GM13976 (cell line): ENCODE data around the gene PTBP1.
"Not testable (repeated sequence)": the region's sequence is repeated elsewhere in the genome, so short reads cannot be mapped to it uniquely, and the experiment has no call there.

Source experiments
- DNase-seq: peaks from one replicate; pipeline ENCODE4 v3.0.0; 2012; ENCODE audit warnings: low spot score
- CTCF ChIP-seq: IDR thresholded peaks from 2 replicates; pipeline ENCODE4 v1.5.1; 2012; ENCODE audit warnings: borderline replicate concordance, mild to moderate bottlenecking; ENCODE audit not compliant: insufficient read depth; ENCODE audit errors: extremely low read depth, missing control alignments, control extremely low read depth
- in situ Hi-C: fragments of 300-500 bp; cut with MboI; formaldehyde crosslinking; loops from one replicate; pipeline ENCODE4 v1.12.0; 2022; ENCODE audit warnings: low sequenced_read_pairs, mixed read lengths, inconsistent platforms; ENCODE audit not compliant: unreplicated experiment

Gene PTBP1

GRCh38 chr19:816500-816857 is 19.2 kb downstream of the PTBP1 start:
- TF ChIP-seq CTCF: no peak
- in situ Hi-C loops: no loop called here
- no peak for DNase-seq

- in situ Hi-C loops, DNase-seq: not testable (repeated sequence)
These were observed 23.0 kb downstream of the PTBP1 start for GRCh38 chr19:820212-820611.

DNA sequence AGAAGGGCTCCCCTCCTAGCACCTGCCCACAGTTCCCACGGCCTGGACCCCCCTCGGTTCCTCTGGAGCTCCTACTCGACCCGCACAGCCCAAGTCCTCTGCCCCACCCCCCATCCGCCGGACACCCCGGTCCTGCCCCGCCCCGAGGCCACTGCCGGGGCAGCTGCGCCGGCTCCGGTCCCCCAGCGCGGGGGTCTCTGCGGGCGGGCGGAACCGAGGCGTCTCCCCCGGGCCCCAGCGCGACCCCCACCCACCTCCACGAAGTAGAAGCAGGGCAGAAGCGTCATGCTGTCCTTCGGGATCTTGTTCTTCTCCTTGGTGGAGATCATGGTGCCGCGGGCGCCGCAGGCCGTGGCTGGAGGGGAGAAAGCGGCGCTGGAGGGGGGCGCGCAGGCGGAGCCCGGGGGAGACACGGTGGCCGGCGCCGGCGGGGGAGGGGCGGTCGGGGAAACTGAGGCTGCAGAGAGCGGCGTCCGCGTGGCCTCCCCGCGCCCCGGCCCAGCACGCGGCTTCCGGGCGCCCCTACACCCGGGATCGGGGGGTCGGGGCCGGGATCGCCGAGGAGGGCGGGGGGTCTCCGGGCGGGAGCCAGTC is 24.1 kb downstream of the PTBP1 start:
- TF ChIP-seq CTCF: no peak
- in situ Hi-C loops: no loop called here
- no peak for DNase-seq

DNA sequence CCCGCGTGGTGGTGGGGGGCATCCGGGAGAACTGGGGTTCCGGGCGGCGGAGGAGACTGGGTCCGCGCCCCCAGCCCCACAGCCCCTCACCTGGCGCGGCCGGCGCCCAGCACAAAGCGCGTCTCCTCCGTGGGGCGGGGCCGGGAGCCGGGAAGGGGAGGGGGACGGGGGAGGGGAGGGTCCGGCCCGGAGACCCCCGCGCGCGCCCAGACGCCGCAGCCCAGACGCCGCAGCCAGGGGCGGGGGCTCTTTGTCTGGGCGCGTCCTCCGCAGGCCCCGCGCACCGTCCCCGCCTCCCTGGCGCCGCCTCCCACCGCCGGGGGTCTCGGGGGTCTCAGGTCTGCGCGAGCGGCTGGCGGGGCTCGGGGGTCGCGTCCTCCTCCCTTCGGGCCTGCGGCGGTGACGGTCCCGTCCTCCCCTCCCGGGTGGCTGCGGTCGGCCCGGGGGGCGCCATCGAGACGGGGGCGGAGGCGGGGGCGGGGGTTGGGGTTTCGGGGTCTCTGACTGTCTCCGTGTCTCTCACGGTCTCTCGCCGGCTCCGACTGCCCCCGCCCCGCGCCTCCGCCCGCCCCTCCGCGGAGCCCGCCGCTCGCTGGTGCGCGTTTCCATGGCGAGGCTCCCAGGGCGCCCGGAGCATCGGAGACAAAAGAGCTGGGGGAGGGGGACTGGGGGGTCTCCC is 24.7 kb downstream of the PTBP1 start, which contains the start of gene PLPPR3:
TSS of gene PLPPR3 (minus strand) at position 131 of the 679 bp plus-strand sequence. CDS start 396 bp downstream, outside the sequence.
- in situ Hi-C loops: no loop called here
- DNase-seq: no peak
- TF ChIP-seq CTCF: no peak

DNA sequence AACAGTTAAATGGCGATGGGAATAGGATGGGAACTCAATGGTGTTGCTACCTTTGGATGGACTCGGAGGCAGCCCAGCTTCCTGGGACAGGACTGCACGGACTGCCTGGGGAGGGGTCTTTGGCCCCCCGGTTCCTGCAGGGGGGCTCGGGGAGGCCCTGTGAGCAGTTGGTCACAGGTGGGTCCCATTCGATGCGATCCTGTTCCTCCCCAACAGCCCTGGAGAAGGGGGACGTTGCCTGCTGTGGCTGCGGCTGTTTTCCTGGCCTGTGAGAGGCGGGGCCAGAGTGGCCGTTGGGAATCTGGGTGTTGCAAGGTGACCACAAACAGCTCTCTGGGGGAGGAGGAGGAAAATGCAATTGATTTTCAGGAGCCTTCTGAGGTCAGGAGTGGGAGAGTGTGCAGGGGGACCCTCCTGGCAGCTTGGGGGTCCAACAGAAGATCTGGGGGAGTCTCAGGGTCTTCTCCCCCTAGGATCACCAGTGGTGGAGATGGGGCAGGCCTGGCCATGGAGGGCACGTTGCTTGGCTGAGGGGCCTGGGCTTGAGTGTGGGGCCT is 26.4 kb downstream of the PTBP1 start:
- TF ChIP-seq CTCF: no peak
- no peak for DNase-seq
- in situ Hi-C loops: no loop called here

- no peak for DNase-seq
- no peak for TF ChIP-seq CTCF
- in situ Hi-C loops: no loop called here
These were observed 27.6 kb downstream of the PTBP1 start for GRCh38 chr19:824885-825284.
